ENCODE measurements around the gene BATF.

DNA sequence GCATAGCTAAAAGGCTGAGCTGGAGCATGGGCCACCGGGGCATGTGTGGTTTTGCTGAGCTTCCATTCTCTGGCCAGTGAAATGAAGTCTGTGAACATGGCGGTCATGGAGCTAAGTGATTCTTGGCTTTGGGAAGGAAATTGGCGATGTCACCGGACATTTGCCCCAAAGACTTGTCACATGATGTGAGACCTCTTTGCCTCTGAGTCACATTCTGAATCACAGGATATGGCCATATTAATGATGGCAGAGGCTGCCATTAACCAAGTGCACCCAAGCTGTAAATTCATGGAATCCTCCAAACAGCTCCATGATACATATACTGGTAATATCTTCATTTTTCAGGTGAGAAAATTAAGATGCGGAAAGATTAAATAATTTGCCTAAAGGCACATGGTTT is 27.4 kb upstream of the BATF start:
- TF ChIP-seq RAD21 (IDR thresholded peaks at IDR 0.05; ENCODE audit: low read length) (no peak), CTCF (IDR thresholded peaks at IDR 0.05) (no peak), FOSL2 (IDR thresholded peaks at IDR 0.05; ENCODE audit: borderline replicate concordance, low read depth) (no peak), EP300 (IDR thresholded peaks at IDR 0.05; ENCODE audit: borderline replicate concordance in 1 of 2, low read depth in 1 of 2, low read length in 1 of 2) (no peak), SMC3 (IDR thresholded peaks at IDR 0.05; ENCODE audit: low read depth, low read length) (no peak), POLR2AphosphoS5 (IDR thresholded peaks at IDR 0.05; ENCODE audit: low read depth, low read length) (no peak), SIN3A (IDR thresholded peaks at IDR 0.05; ENCODE audit: borderline replicate concordance, low read depth, low read length) (no peak), MAX (IDR thresholded peaks at IDR 0.05; ENCODE audit: low read depth) (no peak), TAF1 (IDR thresholded peaks at IDR 0.05; ENCODE audit: borderline replicate concordance, low read depth, low read length) (no peak)
- TF ChIP-seq, protein P1, sequence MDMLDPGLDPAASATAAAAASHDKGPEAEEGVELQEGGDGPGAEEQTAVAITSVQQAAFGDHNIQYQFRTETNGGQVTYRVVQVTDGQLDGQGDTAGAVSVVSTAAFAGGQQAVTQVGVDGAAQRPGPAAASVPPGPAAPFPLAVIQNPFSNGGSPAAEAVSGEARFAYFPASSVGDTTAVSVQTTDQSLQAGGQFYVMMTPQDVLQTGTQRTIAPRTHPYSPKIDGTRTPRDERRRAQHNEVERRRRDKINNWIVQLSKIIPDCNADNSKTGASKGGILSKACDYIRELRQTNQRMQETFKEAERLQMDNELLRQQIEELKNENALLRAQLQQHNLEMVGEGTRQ (IDR thresholded peaks at IDR 0.05; ENCODE audit: borderline replicate concordance, low read depth, low read length), result no peak
- TF ChIP-seq, protein P2, sequence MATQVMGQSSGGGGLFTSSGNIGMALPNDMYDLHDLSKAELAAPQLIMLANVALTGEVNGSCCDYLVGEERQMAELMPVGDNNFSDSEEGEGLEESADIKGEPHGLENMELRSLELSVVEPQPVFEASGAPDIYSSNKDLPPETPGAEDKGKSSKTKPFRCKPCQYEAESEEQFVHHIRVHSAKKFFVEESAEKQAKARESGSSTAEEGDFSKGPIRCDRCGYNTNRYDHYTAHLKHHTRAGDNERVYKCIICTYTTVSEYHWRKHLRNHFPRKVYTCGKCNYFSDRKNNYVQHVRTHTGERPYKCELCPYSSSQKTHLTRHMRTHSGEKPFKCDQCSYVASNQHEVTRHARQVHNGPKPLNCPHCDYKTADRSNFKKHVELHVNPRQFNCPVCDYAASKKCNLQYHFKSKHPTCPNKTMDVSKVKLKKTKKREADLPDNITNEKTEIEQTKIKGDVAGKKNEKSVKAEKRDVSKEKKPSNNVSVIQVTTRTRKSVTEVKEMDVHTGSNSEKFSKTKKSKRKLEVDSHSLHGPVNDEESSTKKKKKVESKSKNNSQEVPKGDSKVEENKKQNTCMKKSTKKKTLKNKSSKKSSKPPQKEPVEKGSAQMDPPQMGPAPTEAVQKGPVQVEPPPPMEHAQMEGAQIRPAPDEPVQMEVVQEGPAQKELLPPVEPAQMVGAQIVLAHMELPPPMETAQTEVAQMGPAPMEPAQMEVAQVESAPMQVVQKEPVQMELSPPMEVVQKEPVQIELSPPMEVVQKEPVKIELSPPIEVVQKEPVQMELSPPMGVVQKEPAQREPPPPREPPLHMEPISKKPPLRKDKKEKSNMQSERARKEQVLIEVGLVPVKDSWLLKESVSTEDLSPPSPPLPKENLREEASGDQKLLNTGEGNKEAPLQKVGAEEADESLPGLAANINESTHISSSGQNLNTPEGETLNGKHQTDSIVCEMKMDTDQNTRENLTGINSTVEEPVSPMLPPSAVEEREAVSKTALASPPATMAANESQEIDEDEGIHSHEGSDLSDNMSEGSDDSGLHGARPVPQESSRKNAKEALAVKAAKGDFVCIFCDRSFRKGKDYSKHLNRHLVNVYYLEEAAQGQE (IDR thresholded peaks at IDR 0.05; ENCODE audit: low read depth, low read length), result no peak
